Transverse colon (tissue), 4 donors: Measurements from ENCODE around the gene PHACTR2.

Experiments used
- EP300 ChIP-seq: sonication (generic); formaldehyde crosslinking; IDR thresholded peaks from one replicate; pipeline ENCODE4 v1.6.1; 2017; ENCODE audit warnings: antibody characterized with exemption, low read depth
- POLR2A ChIP-seq: fragments of 450-650 bp; IDR thresholded peaks from one replicate; pipeline ENCODE4 v1.6.1; 2016; ENCODE audit warnings: antibody characterized with exemption, mild to moderate bottlenecking, moderate library complexity
- POLR2AphosphoS5 ChIP-seq, 3 donors: sonication (generic); formaldehyde crosslinking; IDR thresholded peaks; one replicate each; pipeline ENCODE4 v1.6.1; 2016; ENCODE audit warnings: antibody characterized with exemption in 3 of 3
- TF ChIP-seq, protein P1 (sequence below), 5 experiments: fragments of 200-600 bp in 3 of 5; fragments of 450-650 bp in 2 of 5; sonication (generic) in 3 of 5; IDR thresholded peaks; 1 replicate in 2 of 5; 2 replicates in 3 of 5; pipeline ENCODE4 v1.5.1; 2016 to 2017; ENCODE audit warnings: antibody characterized with exemption in 5 of 5, inconsistent platforms in 3 of 5, mild to moderate bottlenecking in 2 of 5, moderate library complexity in 1 of 5

DNA sequence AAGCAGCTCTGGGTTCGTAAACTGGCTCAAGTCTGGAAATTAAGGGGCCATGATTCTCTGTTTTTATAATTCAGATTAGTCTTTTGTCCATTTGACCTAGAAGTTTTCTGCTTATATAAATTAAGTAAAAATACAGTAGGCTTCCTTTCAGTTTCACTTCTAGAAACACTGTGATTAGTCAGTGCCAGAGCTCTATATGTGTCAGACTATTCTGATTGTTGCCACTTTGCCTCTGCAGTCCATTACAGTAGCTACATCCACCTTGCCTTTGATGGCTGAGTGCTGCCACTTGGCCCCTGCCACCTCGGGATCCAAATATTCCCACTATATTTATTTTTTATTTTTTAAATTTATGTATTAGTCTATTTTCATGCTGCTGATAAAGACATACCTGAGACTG is 194.4 kb downstream of the PHACTR2 start:
- TF ChIP-seq, protein P1, sequence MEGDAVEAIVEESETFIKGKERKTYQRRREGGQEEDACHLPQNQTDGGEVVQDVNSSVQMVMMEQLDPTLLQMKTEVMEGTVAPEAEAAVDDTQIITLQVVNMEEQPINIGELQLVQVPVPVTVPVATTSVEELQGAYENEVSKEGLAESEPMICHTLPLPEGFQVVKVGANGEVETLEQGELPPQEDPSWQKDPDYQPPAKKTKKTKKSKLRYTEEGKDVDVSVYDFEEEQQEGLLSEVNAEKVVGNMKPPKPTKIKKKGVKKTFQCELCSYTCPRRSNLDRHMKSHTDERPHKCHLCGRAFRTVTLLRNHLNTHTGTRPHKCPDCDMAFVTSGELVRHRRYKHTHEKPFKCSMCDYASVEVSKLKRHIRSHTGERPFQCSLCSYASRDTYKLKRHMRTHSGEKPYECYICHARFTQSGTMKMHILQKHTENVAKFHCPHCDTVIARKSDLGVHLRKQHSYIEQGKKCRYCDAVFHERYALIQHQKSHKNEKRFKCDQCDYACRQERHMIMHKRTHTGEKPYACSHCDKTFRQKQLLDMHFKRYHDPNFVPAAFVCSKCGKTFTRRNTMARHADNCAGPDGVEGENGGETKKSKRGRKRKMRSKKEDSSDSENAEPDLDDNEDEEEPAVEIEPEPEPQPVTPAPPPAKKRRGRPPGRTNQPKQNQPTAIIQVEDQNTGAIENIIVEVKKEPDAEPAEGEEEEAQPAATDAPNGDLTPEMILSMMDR (IDR thresholded peaks at IDR 0.05): no peak
- TF ChIP-seq EP300: no peak
- TF ChIP-seq POLR2A: no peak
- no peak for TF ChIP-seq POLR2AphosphoS5 (IDR thresholded peaks at IDR 0.05)
